ENCODE measurements around the gene TTC39C.

DNA sequence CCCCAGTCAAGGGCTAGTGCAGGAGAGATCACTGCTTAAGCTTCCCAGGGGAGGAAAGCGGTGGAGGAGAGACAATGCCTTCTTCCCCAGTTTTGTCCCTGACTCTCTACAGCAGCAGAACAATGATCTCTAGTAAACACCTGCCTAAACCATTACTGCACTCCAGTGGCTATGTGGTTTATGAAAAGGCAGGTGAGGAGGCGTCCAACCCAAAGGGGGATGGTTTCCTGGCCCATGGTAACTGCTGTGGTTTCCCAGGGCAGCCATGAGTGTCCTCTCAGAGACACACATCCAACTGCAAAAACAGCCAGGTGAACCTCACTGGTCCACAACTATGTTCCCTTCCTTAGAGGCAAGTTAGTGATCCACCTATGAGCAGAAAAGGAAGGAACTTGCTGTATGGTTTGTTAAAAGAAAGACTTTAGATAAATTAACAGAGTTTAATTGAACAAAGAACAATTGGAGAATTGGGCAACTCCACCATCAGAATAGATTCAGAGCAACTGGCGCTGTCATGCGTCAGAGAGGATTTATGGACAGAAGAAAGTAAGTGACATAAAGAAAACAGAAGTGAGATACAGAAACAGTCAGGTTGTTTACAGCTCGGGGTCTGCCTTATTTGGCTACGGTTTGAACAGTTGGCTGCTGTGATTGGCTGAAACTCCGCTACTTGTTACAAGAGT, 4.8 kb upstream of the TTC39C start:
- TF ChIP-seq REST (IDR thresholded peaks at IDR 0.05; ENCODE audit: low read depth) (no peak), USF1 (IDR thresholded peaks at IDR 0.05) (no peak), RAD21 (IDR thresholded peaks at IDR 0.05; ENCODE audit: low read depth) (no peak; the same call in 1 of the 2 replicates), CREB1 (IDR thresholded peaks at IDR 0.05; ENCODE audit: low read depth) (no peak), EGR1 (IDR thresholded peaks at IDR 0.05) (no peak), EP300 (IDR thresholded peaks at IDR 0.05; ENCODE audit: borderline replicate concordance) (no peak), TAF1 (IDR thresholded peaks at IDR 0.05; ENCODE audit: low read depth) (no peak), NFIC (IDR thresholded peaks at IDR 0.05) (no peak), TCF12 (IDR thresholded peaks at IDR 0.05; ENCODE audit: low read depth) (no peak), YY1 (IDR thresholded peaks at IDR 0.05; ENCODE audit: low read depth) (no peak), CEBPB (IDR thresholded peaks at IDR 0.05) (no peak), FOXM1 (IDR thresholded peaks at IDR 0.05; ENCODE audit: borderline replicate concordance, low read depth) (no peak), TEAD4 (IDR thresholded peaks at IDR 0.05) (no peak)
- TF ChIP-seq, protein P1, sequence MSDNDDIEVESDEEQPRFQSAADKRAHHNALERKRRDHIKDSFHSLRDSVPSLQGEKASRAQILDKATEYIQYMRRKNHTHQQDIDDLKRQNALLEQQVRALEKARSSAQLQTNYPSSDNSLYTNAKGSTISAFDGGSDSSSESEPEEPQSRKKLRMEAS (IDR thresholded peaks at IDR 0.05) = no peak

Data from Ishikawa (cell line).